GM21390 (cell line): ENCODE measurements around the gene TPRX1.
"Not testable (repeated sequence)": the region's sequence is repeated elsewhere in the genome, so short reads cannot be mapped to it uniquely, and the experiment has no call there.

ENCODE experiments used
- ATAC-seq: cut with Tn5 transposase; IDR thresholded peaks from one replicate; pipeline ENCODE4 v1.9.1; 2021; ENCODE audit not compliant: unreplicated experiment

Gene TPRX1

DNA sequence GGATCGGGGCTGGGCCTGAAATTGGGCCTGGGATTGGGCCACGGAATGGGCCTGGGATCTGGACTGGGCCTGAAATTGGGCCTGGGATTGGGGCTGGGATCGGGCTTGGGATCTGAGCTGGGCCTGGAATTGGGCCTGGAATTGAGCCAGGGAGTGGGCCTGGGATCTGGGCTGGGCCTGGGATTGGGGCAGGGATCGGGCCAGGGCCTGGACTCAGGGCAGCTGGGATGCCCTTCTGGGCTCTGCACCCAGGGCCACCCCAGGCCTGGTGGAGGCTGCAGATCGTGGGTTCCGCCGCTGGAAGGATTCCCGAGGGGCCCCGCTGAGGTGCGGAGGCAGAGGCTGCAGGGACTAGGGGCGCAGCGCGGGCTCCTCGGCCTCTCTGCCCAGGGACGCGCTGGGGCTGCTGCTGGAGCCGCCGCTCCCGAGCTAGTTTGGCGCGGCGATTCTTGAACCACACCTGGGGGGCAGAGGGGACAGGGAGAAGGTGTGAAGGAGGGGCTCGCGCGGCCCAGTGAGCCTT, 1.8 kb downstream of the TPRX1 start:
- no peak for ATAC-seq

DNA sequence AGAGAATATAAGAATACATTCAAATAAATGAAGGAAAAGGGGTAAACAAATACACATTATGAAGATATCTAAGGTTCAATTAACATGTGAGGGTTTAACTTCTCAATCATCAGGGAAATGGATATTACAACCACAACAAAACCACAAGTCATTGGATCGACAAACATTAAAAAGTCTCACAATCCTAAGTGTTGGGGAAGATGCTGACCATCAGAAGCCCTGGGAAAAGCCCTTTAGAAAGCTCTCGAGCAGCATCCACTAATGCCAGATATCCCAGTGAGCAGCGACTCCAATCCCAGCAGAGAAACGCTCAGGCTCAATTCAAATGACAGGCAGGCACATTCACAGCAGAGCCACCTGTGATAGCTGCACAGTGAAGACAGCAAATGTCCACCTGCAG, 3.1 kb downstream of the TPRX1 start:
- ATAC-seq, result no peak

DNA sequence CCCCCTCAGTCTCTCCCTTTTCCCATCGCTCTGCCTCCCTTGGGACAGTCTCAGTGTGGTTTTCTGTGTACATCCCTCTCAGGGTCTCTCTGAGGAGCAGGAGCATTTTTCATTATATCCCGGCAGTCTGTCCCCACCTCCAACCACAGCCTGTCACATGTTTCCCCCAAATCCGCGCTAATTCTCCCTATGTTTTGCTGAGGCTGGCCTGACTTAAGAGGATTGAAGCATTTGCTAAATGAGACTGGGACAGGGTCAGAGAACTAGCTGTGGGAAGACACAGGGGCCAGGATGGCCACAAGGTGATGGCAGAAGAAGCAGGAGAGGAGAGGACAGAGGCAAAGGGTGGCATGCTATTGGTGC, 5.5 kb downstream of the TPRX1 start:
- ATAC-seq, result no peak

DNA sequence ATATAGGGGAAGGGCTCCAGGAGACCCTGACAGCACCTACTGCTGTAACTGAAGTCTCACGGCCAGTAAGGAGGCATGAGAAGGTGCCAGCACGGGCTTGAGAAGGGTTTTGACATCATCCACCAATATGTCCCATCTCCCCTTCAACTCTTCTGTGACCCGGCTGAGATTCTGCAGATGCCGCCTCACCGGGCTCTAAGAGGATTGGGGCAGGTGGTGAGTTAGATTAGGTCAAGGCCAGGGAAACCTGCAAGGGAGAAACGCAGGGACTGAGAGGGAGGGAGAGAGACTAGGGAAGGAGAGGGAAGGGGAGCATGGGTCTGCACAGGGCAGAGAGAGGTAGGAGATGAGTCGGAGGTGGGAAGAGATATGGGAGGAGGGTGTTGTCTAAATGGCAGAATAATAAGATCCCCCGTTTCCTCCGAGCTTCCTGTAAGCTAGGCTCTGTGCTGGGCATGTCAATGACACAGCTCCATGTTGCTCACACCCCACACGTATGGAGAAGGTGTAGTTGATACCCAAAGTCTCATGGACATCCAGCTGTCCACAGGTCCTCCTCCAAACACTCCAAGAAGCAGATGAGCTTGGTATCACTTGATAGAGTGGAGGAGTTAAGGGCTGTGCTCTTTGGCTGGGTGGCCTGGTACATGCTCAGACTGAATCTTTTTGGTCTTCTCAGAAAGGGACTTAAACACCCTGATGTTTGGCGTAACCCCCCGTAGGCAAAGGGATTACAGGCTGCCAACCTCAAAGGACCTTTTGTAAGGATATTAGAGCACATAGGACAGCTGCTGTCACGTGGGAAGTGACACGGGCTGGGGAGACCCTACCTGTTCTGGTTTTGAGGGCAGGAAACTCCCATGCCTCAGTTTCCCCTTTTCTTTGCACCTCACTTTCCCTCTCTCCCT, 6.1 kb downstream of the TPRX1 start:
- no peak for ATAC-seq

DNA sequence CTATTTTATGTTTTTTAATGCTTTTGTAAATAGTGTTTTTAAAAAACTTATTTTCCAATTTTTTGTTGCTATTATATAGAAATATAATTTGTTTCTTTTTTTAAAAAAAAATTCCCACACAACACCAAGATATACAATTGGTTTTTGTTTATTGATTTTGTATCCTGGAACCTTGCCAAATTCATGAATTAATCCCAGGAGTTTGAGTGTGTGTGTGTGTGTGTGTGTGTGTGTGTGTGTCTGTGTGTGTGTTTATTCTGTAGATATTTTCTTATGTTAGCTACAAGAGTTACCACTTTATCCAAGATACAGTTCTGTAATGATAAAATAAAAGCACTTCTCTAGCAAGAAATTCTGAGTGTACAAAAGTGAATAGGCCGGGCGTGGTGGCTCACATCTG, 7.6 kb downstream of the TPRX1 start:
- ATAC-seq, result no peak

DNA sequence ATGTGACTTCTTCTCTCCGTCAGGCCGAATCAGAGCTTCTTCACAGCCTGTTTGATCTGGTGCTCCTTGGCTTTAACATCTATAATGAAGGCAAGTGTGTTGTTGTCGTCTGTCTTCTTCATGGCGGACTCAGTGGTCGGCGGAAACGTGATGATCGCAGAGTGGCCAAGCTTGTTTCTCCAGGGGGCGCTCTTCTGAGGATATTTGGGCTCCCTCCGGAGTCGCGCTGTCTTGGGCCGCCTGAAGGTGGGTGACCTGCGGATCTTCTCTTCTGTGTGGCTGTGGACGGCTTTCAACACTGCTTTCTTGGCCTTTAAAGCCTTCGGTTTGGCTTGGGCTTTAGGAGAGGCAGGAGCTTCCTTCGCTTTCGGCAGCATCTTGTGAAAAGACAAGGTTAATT, 9.8 kb downstream of the TPRX1 start:
- no peak for ATAC-seq

DNA sequence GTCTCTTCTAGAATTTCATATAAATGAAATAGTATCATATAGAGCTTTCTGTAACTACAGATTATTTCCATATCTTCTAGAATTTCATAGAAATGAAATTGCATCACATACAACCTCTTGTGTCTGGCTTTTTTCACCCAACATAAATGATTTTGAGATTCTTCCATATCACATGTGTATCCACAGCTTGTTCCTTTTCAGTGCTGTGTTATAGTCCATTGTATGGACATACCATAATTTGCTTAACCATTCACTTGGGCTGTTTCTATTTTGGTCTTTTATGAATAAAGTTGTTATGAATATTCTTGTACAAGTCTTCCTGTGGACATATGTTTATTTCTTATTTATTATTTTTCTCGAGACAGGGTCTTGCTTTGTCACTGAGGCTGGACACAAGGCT, 11.7 kb downstream of the TPRX1 start:
- no peak for ATAC-seq

DNA sequence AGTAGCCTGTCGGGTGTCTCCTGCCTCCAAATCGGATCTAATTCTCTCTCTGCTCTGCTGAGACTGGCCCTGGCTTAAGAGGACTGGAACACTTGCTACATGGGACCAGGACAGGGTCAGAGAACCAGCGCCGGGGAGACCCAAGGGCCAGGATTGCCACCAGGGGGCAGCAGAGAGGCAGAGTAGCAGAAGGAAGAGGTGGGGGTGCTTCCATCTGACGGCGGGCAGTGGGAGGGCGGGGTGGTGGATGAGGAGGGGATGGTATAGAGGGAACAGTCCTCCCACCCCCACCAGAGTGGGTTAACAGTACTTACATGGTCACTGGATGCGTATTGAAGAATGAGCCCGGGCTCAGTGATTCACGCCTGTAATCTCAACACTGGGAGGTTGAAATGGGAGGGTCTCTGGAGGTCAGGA, 13.9 kb downstream of the TPRX1 start:
- no peak for ATAC-seq

DNA sequence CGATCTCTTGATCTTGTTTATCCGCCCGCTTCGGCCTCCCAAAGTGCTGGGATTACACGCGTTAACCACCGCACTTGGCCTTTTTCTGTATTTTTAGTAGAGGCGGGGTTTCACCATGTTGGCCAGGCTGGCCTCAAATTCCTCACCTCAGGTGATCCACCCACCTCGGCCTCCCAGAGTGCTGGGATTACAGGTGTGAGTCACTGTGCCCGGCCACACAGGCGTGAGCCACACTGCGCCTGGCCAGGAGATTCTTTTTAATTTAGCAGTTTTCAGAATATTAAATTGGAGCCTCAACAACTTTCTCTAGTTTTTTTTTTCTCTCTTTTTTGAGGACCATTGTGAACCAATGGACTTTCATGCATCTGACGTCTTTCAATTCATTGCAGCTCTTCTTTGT, 14.5 kb downstream of the TPRX1 start:
- ATAC-seq, result not testable (repeated sequence)

DNA sequence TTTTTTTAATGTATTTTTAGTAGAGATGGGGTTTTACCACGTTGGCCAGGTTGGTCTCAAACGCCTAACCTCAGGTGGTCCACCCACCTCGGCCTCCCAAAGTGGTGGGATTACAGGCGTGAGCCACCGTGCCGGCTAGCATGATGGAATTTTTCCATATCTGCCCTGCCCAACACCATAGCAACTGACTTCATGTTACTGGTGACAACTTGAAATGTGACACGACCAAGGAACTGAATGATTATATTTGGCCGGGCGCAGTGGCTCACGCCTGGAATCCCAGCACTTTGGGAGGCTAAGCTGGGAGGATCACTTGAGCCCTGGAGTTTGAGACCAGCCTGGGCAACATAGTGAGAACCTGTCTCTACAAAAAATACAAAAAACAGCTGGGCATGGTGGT, 17.0 kb downstream of the TPRX1 start:
- ATAC-seq, result not testable (repeated sequence)

DNA sequence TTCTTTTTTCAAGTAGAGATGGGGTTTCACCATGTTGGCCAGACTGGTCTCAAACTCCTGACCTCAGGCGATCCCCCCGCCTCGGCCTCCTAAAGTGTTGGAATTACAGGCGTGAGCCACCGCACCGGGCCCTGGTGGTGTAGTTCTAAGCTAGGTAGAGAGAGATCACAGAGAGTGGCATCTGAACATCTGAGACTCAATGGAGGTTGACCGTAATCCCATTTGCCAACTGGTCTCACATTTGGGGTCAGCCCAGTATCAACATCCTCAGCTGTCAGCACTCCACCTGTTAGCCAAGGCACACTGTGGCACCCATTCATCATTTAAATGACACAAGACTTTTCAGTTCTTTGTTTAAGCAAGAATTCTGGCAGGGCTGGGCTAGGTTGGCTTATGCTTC, 17.8 kb downstream of the TPRX1 start:
- ATAC-seq, result no peak

DNA sequence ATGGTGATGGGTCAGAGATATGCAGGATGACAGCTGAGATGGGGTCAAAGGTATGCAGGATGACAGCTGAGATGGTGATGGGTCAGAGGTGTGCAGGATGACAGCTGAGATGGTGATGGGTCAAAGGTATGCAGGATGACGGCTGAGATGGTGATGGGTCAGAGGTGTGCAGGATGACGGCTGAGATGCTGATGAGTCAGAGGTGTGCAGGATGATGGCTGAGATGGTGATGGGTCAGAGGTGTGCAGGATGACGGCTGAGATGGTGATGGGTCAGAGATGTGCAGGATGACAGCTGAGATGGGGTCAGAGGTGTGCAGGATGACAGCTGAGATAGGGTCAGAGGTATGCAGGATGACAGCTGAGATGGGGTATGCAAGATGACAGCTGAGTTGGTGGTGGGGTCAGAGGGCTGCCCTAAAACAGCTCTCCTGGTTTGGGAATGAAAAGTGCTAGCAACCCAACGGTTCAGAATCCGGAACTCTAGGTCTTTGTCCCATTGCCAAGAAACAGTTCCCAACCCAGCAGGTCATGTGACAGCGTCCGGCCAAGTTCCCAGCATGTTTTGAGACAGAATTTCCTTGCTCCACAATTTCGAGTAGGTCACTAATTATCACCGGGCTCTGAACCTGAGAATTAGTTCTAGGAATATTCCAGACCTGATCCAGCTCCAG, 22.6 kb downstream of the TPRX1 start:
- ATAC-seq, result no peak

DNA sequence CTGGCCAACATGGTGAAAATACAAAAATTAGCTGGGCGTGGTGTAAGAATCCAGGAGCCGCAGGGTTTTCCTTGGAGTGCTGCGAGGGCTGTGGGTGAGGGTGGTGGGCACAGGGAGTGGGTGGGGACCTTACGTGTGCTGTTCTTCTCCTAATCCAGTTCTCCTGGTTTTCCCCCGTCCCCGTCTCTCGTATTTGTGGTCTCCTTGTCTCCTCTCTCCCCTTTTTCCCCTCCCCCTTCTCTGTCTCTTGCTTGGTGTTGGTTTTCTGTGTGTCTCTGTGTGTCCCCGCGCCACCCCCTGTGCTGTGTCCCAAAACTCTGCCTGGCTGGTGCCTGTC, 24.2 kb downstream of the TPRX1 start:
- ATAC-seq, result no peak

DNA sequence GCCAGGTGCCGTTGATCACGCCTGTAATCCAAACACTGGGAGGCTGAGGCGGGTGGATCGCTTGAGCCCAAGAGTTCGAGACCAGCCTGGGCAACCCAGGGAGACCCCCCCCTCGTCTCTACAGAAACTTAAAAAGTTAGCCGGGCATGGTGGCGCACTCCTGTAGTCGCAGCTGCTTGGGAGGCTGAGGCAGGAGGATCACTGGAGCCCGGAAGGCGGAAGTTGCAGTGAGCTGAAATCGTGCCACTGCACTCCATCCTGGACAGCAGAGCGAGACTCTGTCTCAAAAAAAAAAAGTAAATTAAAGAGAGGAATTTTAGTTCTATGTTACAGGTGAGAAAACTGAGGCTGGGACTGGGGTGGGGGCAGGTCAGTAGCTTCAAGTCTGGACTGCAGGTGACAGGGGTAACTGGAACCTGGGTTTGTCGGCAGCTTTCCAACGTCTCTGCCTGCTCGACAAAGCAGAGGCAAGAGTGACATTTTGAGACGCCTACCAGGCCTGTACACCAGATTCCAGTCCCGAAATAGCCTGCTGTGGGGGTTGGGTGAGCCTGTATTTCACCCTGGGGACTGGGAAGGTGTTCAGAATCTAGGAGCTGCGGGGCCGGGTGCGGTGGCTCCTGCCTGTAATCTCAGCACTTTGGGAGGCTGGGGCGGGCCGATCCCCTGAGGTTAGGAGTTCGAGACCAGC, 24.7 kb downstream of the TPRX1 start:
- ATAC-seq, result no peak

DNA sequence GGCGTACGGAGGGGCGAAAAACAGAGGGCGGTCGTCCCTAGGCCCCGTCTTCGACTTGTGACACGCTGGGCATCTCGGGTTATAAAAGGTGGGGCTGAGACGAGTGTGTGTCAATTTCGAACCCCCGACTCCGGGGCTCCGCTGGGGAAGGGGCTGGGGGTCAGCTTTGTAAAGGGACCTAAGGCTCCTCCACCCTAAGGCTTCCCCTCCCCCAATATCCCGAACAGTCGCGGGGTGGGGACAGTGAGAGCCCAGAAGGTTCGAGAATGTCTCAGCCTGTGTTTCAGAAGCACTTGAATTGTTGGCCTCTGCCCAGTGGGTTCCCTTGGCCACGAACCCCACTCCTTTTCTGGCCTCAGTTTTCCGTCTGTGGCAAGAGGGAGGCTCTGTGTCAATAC, 25.4 kb downstream of the TPRX1 start:
- ATAC-seq, result no peak

DNA sequence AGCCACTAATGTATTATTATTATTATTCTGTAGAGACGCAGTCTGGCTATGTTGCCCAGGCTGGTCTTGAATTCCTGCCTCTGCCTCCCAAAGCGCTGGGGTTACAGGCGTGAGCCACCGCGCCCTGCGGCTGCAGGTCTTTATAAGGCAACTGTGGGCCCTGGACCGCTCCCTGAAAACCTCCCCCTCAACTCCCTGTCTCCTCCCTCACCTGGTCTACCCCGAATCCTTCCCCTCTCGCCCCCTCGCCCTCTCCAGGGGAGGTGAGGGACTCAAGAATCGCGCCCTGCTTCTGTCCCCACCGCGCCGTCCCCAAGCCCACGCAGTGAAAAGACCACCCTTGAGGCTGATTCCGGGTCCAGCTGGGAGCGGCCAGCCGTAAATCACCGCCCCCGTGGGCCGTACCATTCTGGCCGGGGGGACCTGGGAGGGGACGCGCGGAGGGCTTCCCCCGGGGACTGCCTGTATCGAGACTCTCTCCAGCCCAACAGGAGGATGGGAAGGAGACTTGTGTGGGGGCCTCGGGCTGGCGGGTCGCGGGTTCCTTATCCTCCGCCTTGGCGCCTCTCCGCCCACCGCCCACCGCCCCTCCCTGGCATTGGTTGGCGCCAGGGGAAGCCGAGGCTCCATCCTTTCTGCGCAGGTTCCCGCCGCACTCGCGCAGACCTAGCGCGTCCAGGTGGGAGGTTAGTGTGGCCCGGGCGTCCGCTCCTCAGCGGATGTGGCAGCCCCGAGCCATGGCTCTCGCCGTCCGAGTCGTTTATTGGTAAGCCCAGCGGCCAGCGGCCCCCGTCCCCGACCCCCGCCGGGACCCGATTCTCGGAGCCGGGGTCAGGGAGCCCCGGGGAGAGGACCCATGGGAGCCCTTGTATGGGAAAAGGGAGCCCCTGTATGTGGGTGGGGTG, 26.1 kb downstream of the TPRX1 start, which contains the start of gene SELENOW:
Gene SELENOW, plus strand, starts transcription at position 655 of the 905 bp plus-strand sequence. Its CDS starts 83 bp downstream, at position 738.
- ATAC-seq, result peak; percentile 79

DNA sequence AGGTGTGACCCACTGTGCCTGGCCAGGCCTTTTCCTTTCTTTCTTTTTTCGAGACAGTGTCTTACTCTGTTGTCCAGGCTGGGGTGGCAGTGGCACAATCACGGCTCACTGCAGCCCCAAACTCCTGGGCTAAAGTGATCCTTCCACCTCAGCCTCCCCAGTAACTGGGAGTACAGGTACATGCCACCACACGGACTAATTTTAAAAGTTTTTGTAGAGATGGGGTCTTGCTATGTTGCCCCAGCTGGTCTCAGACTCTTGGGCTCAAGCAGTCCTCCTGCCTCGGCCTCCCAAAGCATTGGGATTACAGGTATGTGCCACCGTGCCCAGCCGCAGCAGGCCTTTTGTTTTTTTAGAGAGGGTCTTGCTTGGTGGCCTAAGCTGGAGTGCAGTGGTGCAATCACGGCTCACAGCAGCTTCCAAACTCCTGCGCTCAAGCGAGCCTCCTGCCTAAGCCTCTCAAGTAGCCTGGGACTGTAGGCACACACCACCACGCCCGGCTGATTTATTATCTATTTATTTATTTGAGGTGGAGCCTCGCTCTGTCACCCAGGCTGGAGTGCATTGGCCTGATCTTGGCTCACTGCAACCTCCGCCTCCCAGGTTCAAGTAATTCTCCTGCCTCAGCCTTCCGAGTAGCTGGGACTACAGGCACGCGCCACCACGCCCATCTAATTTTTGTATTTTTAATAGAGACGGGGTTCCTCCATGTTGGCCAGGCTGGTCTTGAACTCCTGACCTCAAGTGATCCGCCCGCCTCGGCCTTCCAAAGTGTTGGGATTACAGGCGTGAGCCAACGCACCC, 26.9 kb downstream of the TPRX1 start:
- ATAC-seq, result not testable (repeated sequence)

DNA sequence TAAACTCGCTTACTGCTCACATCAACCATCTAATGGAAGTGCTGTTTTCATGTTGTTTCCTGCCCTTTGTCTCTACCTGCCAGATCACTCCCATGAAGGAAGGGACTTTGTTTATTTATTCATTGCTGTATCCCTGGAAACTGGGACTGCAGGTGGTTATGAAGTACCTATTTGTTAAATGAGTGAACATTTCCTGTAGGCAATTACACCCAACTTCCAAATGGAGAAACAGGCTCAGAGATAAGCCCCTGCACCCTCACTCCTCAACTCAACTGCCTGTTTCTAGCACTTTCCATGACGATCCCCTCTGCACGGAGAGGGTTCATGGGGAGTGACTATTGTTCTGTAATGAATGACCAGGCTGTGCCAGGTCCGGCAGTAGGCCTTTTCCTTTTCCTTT, 27.8 kb downstream of the TPRX1 start:
- ATAC-seq, result no peak

DNA sequence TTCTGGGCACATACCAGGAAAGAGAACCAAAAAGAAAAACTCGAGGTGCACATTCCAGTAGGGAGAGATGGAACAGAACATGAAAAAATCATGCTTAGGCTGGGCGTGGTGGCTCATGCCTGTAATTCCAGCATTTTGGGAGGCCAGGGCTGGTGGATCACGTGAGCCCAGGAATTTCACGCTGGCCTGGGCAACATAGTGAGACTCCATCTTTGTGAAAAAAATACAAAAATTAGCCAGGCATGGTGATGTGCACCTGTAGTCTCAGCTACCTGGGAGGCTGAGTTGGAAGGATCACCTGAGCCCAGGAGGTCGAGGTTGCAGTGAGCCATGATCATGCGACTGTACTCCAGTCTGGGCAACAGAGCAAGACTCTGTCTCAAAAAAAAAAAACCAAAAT, 33.1 kb downstream of the TPRX1 start:
- ATAC-seq, result not testable (repeated sequence)

DNA sequence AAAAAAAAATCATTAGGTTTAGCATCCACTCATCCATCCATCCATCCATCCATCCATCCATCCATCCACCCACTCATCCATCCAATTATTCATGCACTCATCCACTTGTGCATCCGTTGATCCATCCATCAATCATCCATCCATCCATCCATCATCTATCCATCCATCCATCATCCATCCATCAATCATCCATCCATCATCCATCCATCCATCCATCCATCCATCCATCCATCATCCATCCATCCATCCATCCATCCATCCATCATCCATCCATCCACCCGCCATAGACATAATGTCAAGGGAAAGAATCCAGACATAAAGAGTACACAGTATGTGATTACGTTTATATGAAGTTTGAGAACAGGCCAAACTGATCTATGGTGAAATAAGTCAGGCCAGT, 34.8 kb downstream of the TPRX1 start:
- no peak for ATAC-seq
